GM21367 (cell line): ENCODE measurements around the gene LIAS.
"Not testable (repeated sequence)": the region's sequence is repeated elsewhere in the genome, so short reads cannot be mapped to it uniquely, and the experiment has no call there.

Experiments used
- ATAC-seq: cut with Tn5 transposase; IDR thresholded peaks from one replicate; pipeline ENCODE4 v1.9.1; 2021; ENCODE audit not compliant: unreplicated experiment

The LIAS gene

GRCh38 chr4:39458505-39459300, at the start of gene LIAS, which contains the start of gene RPL9:
Gene LIAS, plus strand, starts transcription at chr4:39459056. Its CDS starts 62 bp downstream, at chr4:39459118.
Gene RPL9, minus strand, starts transcription at chr4:39458922. Its CDS starts 483 bp downstream, at chr4:39458439.
- peak; percentile 79 for ATAC-seq

- ATAC-seq: no peak
These were observed 48.4 kb upstream of the LIAS start for GRCh38 chr4:39410415-39410814.

DNA sequence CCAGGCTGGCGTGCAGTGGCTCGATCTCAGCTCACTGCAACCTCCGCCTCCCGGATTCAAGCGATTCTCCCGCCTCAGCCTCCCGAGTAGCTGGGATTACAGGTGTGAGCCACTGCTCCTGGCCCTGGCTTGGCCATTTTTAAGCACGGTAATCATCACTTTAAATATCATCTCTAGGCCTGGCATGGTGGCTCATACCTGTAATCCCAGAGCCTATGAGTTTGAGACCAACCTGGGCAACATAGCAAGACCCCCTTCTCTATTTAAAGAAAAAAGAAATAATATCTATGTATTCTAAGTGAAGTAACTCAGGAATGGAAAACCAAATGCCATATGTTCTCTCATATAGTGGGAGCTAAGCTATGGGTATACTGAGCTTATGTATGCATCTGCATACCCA, 47.3 kb upstream of the LIAS start:
- ATAC-seq: not testable (repeated sequence)

DNA sequence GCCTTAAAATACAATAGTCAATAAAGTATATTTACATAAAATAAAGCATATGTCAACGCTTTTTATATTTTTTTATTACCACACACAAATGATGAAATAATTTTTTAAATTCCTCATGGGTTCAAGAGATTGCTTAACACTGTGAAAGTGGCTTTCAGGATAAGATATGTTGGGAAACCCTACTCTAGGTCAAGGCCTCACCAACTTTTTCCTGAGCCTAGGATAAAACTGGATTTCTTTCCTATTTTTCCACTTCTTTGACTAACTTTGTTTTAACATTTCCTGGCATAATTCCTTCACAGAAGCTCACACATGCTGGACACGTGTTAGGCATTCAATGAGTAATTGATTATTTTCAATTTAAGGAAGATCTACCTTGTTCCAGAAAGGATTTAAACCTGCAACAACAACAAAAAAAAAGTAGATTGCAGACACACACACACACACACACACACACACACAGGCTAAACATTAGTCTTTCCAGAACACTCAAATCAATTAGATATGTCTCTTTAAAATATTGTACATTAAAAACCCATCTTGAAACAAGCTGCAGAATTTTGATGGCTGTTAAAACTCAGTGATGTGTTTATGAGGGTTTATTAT, 43.1 kb upstream of the LIAS start:
- ATAC-seq: no peak

- no peak for ATAC-seq
These were observed 36.6 kb upstream of the LIAS start for GRCh38 chr4:39422247-39422646.

GRCh38 chr4:39425297-39425696, 33.6 kb upstream of the LIAS start:
- ATAC-seq: not testable (repeated sequence)

DNA sequence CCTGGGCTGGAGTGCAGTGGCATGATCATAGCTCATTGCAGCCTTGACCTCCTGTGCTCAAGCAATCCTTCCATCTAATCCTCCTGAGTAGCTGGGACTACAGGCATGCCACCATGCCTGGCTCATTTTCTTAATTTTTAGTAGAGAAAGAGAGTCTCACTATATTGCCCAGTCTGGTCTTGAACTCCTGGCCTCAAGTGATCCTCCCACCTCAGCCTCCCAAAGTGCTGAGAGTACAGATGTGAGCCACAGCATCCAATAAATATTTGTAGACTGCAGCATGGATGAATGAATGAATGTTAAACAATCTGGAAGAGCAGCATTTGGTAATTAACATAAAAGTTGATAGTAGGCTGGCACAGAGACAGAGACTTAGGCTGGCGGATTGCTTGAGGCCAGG, 32.1 kb upstream of the LIAS start:
- no peak for ATAC-seq

DNA sequence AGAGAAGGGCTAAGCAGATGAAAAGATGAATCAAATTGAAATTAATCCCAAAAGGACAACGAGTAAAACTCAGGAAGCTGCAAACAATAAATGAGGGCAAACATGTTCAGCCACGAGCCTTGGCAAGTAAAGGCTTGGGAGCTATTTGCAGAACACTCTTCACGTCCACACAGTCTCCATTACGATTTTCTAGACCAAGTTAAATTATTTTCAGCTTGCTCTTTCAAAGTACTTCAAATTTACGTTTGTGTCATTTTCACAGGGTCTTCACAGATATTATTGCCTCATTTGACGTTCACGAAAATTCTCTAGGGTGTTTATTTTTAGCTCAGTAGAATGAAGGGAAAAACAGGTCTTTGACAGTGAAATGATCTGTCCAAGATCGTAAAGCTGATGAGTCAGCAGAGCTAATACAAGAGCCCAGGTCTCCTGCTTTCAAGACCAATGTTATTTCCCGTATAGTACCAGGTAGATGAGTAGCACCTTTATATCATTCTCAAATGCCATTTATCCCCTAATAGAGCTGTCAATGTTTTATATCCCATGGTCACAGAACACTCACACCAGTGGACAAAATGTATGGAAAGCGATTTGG, 31.2 kb upstream of the LIAS start:
- no peak for ATAC-seq

DNA sequence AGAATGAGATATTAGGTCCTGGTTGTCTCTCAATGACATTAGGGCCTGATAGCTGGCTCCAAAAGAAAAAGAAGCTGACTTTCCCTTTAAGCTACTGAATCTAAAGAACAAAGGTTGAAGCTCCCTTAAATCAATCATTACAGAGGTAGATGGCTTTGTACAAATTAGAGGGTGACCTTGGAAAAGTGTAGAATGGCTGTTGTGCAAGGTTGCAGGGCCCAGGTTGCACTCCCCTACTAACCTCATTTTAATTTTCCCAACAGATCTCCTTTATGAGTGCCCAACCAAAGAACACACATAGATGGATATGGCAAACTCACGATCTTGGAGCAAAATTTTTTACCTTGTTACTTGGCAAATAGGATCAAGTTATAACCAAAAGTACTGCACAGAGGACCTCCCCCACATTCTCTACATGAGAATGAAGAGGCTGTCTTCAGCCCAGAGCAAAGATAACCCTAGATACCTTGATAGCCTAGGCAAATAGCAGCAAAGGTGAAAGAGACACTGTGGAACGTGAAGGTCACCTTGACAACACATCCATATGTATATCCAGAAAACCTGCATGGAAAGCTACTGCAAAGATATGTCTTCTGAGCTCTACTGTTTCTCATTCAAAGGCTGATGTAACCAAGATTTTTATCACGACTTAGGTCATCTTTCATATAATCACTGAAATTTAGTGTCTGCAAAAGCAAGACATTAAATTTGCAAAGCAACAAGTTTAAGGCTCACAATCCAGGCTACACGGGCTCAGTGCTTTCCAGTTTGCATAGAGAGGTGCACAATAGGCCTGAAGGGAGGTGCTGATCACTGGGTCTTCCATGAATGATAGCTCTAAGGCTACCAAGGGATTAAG, 29.2 kb upstream of the LIAS start:
- no peak for ATAC-seq

- no peak for ATAC-seq
These were observed 24.9 kb upstream of the LIAS start for GRCh38 chr4:39433878-39434492.

GRCh38 chr4:39435659-39436563, 22.9 kb upstream of the LIAS start:
- ATAC-seq: no peak

- no peak for ATAC-seq
These were observed 17.3 kb upstream of the LIAS start for GRCh38 chr4:39441593-39441992.

DNA sequence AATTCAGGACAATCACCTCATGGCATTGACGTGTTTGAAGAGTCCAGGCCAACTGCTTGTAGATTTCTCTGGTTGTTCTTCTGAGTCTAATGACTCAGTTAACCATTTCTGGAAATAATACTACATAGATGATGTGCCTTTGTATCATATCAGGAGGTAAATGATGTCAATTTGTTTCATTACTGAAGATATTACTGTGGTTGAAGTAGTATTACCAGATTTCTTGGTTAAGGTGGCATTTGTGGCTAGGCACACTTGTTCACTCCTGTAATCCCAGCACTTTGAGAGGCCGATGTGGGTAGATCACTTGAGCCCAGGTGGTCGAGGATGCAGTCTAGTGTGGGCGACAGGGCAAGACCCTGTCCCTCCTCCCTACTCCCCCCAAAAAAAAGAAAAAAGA, 15.9 kb upstream of the LIAS start:
- no peak for ATAC-seq

- no peak for ATAC-seq
These were observed 12.4 kb upstream of the LIAS start for GRCh38 chr4:39446483-39446841.

DNA sequence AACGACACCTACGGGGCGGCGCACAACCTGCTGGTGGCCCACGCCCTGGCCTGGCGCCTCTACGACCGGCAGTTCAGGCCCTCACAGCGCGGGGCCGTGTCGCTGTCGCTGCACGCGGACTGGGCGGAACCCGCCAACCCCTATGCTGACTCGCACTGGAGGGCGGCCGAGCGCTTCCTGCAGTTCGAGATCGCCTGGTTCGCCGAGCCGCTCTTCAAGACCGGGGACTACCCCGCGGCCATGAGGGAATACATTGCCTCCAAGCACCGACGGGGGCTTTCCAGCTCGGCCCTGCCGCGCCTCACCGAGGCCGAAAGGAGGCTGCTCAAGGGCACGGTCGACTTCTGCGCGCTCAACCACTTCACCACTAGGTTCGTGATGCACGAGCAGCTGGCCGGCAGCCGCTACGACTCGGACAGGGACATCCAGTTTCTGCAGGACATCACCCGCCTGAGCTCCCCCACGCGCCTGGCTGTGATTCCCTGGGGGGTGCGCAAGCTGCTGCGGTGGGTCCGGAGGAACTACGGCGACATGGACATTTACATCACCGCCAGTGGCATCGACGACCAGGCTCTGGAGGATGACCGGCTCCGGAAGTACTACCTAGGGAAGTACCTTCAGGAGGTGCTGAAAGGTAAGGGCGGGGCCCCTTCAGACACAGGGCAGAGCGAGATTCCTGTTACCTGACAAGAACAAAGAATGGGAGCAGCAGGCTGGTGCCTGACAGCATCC, 11.8 kb upstream of the LIAS start:
- peak; percentile 78 for ATAC-seq

- ATAC-seq: no peak
These were observed 8.2 kb upstream of the LIAS start for GRCh38 chr4:39450618-39451017.

DNA sequence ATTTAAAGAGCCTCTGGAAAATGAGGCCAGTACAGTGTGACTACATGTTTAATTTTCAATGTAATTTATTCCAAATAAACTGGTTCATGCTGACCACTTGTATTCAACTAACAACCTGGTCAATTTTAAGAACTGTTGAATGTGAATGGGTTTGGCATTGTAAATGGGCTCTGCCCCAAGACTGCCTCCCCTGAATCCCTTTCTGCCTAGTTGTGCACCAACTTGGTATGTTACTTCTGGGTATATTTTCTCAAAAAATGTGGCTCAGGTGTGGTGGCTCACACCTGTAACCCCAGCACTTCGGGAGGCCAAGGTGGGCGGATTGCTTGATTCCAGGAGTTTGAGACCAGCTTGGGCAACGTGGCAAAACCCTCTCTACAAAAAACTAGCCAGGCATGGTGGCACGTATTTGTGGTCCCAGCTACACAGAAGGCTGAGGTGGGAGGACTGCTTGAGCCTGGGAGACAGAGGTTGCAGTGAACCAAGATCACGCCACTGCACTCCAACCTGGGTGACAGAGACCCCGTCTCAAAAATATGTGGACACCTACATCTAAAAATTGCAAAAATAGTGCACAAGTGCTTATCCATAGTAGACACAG, 7.3 kb upstream of the LIAS start:
- ATAC-seq: no peak

- ATAC-seq: no peak
These were observed 6.5 kb upstream of the LIAS start for GRCh38 chr4:39452153-39452859.
